Measurements from ENCODE around the gene SRP19. TPM values are rescaled to one million over a fixed set of nuclear protein-coding genes. Genes with fewer than 3 reads are reported as not detected.
A peak's percentile ranks its signal among the peaks of the same experiment; 100 is the strongest.
"Not testable (repeated sequence)": the region's sequence is repeated elsewhere in the genome, so short reads cannot be mapped to it uniquely, and the experiment has no call there.

Gene SRP19
- total RNA-seq, 2 experiments from 2014 or later, result 54.6 to 68.3 TPM

DNA sequence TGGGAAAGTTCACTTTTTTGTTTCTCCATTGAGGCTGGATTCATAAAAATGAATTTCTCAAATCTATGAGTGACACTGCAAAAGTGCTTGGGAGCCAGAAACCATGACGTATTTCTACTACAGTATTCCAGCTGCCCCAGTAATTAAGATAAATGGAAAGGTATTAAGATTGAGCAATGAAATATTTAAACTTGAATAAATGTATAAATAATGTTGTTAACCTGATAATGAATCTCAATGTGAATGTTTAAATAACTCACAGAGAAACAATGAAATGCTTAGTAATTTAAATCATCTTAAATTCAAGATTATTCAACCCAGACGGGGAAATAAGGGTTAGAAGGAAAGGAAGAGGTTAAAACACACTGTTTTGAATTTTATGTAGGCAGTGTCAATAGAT, 11.2 kb upstream of the SRP19 start:
- H3K27ac Mint-ChIP-seq, result no peak overlapping the region
- H3K4me1 Mint-ChIP-seq, result peaks cover 3% of the 10 kb centered on the region
- H3K4me3 Mint-ChIP-seq, result no peak overlapping the region
- no peak for DNase-seq
- POLR2A ChIA-PET, result interaction anchor here (1.0 kb wide), 1 partner anchor 11 kb away, joined by 3 read pairs; the partner anchor contains the start of gene SRP19
- H3K9me3 Mint-ChIP-seq, result peaks cover 2% of the 10 kb centered on the region
- peaks cover 3% of the 10 kb centered on the region for H3K36me3 Mint-ChIP-seq (ENCODE audit: low read depth)
- CTCF ChIA-PET, result no interaction called here
- H3K27me3 Mint-ChIP-seq, result peaks cover 24% of the 10 kb centered on the region

DNA sequence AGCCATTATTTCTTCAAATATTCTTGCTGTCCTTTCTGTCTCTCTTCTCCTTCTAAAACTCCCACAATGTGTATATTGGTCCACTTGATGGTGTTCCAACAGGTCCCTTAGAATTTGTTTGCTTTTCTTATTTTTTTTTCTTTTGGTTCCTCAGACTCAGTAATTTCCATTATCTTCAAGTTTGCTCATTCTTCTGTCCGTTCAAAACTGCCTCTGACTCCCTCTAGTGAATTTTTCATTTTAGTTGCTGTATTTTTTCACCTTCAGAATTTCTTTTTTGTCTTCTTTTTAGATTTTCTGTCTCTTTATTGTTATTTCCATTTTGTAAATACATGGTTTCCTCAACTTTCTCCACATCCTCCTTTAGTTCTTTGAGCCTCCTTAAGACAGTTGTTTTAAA, 6.4 kb upstream of the SRP19 start:
- ChIA-PET CTCF (no interaction called here), POLR2A (no interaction called here)
- Mint-ChIP-seq H3K4me1 (no peaks in the 10 kb centered on the region), H3K27me3 (peaks cover 36% of the 10 kb centered on the region), H3K4me3 (no peak overlapping the region), H3K9me3 (peaks cover 2% of the 10 kb centered on the region), H3K36me3 (ENCODE audit: low read depth) (peaks cover 5% of the 10 kb centered on the region), H3K27ac (no peak overlapping the region)
- no peak for DNase-seq

DNA sequence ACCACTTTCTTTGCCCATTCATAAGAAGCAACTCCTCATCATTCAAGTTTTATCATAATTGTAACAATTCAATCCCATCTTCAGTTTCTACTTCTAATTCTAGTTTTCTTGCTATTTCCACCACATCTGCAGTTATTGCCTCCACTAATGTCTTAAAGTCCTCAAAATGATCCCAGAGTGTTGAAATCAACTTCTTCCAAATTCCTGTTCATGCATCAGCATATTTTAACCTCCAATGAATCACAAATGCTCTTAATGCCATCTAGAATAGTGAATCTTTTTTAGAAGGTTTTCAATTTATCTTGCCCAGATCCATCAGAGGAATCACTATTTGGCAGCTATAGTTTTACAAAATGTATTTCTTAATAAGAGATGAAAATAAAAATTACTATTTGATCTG, 3.2 kb upstream of the SRP19 start:
- Mint-ChIP-seq H3K9me3 (peaks cover 2% of the 10 kb centered on the region), H3K27ac (no peak overlapping the region), H3K4me3 (no peak overlapping the region), H3K27me3 (peaks cover 25% of the 10 kb centered on the region), H3K4me1 (peaks cover 21% of the 10 kb centered on the region), H3K36me3 (ENCODE audit: low read depth) (peaks cover 15% of the 10 kb centered on the region)
- no peak for DNase-seq
- POLR2A ChIA-PET, result no interaction called here
- CTCF ChIA-PET, result no interaction called here

DNA sequence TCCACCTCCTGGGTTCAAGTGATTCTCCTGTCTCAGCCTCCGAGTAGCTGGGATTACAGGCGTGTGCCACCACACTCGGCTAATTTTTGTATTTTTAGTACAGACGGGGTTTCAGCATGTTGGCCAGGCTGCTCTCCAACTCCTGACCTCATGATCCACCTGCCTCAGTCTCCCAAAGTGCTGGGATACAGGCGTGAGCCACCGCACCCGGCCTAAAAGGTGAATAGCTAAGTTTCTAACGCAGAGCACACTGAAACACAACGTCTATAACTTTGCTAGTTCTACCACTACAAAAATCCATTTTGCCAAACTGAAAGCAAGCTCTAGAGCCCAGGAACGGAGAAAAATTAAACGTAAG, 537 bp upstream of the SRP19 start:
- H3K36me3 Mint-ChIP-seq (ENCODE audit: low read depth), result peaks cover 27% of the 10 kb centered on the region
- H3K27me3 Mint-ChIP-seq, DNase-seq, H3K9me3 Mint-ChIP-seq: not testable (repeated sequence)
- peak overlapping the region; percentile 90 for H3K27ac Mint-ChIP-seq
- POLR2A ChIA-PET, result interaction anchor here (0.6 to 2.4 kb wide), 27 partner anchors 9 to 442 kb away, joined by 3 to 26 read pairs (median 5); partner anchors contain the start of genes APC, DCP2, EPB41L4A and REEP5
- peak overlapping the region; percentile 95 for H3K4me3 Mint-ChIP-seq
- CTCF ChIA-PET, result interaction anchor here (0.5 to 4.2 kb wide), 14 partner anchors 12 to 685 kb away, joined by 3 to 29 read pairs (median 3); no protein-coding TSS in a partner anchor
- peaks cover 39% of the 10 kb centered on the region for H3K4me1 Mint-ChIP-seq

DNA sequence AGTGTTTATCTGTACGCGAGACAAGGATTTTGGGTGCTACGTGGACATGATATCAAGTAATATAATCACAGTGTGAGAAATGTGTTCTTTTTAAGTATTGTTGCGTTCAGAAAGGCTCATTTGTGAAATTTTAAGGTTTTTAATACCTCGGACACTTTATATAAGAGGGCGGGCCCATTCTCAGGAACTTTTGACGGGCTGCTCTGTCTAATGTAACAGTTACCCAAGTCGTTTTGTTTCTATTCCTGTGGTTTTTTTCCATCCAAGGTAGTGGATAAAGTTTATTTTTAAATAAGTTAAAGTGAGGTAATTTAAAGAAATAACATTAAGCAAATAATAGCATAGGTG, 525 bp downstream of the SRP19 start:
- peak overlapping the region; percentile 90 for H3K27ac Mint-ChIP-seq
- H3K4me1 Mint-ChIP-seq, result peaks cover 47% of the 10 kb centered on the region
- DNase-seq, result no peak
- ChIA-PET CTCF (interaction anchor here (1.5 to 4.2 kb wide), 3 partner anchors 8 to 13 kb away, joined by 8 to 29 read pairs (median 10); no protein-coding TSS in a partner anchor), POLR2A (interaction anchor here (0.6 to 2.4 kb wide), 16 partner anchors 10 to 154 kb away, joined by 3 to 26 read pairs (median 8); partner anchors contain the start of genes DCP2 and REEP5)
- H3K4me3 Mint-ChIP-seq, result peak overlapping the region; percentile 95
- peaks cover 35% of the 10 kb centered on the region for H3K36me3 Mint-ChIP-seq (ENCODE audit: low read depth)
- H3K9me3 Mint-ChIP-seq, result no peaks in the 10 kb centered on the region
- no peaks in the 10 kb centered on the region for H3K27me3 Mint-ChIP-seq

DNA sequence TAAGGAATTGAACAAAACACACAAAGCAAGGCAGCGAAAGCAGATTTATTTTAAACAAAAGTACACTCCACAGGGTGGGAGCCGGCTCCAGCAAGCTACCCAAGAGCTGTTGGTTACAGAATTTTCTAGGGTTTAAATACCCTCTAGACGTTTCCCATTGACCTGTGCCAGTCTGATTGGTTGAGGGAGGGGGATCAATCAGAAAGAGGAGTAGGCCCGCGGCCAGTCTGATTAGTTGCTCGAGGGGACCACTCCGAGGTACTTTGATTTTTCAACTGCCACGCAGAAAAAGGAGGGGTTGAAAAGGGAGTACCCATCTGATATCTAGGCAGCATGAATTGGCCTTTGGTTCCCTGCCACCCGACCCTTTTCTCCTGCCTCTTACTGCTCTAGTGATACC, 998 bp downstream of the SRP19 start:
- Mint-ChIP-seq H3K36me3 (ENCODE audit: low read depth) (peaks cover 40% of the 10 kb centered on the region), H3K9me3 (no peaks in the 10 kb centered on the region), H3K4me1 (peaks cover 52% of the 10 kb centered on the region), H3K4me3 (peak overlapping the region; percentile 95), H3K27me3 (no peaks in the 10 kb centered on the region), H3K27ac (peak overlapping the region; percentile 90)
- ChIA-PET CTCF (interaction anchor here (1.5 to 4.2 kb wide), 3 partner anchors 8 to 14 kb away, joined by 8 to 29 read pairs (median 10); no protein-coding TSS in a partner anchor), POLR2A (interaction anchor here (0.5 to 2.4 kb wide), 6 partner anchors 14 to 155 kb away, joined by 3 to 26 read pairs (median 8); partner anchors contain the start of gene REEP5)
- DNase-seq, result no peak

DNA sequence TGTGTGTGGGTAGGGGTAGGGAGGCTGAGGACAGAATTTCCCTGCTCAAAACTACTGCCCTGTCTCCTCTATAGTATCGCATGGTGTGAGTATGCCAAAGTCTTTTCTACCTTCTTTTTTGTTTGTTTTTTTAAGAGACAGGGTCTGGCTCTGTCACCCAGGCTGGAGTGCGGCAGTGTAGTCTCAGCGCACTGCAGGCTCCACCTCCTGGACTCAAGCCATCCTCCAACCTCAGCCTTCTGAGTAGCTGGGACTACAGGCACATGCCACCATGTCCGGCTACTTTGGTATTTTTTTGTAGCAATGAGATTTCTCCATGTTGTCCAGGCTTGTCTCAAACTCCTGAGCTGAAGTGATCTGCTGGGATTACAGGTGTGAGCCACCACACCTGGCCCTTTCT, 2.5 kb downstream of the SRP19 start:
- Mint-ChIP-seq H3K27ac (peak overlapping the region; percentile 16), H3K27me3 (no peaks in the 10 kb centered on the region), H3K4me1 (peaks cover 55% of the 10 kb centered on the region), H3K4me3 (no peak overlapping the region), H3K9me3 (no peaks in the 10 kb centered on the region), H3K36me3 (ENCODE audit: low read depth) (peaks cover 53% of the 10 kb centered on the region)
- ChIA-PET POLR2A (interaction anchor here (1.3 to 1.7 kb wide), 3 partner anchors 13 to 113 kb away, joined by 3 to 4 read pairs (median 3); partner anchors contain the start of genes DCP2 and REEP5), CTCF (interaction anchor here (1.1 kb wide), 2 partner anchors 57 to 98 kb away, joined by 3 to 4 read pairs; no protein-coding TSS in a partner anchor)
- no peak for DNase-seq

DNA sequence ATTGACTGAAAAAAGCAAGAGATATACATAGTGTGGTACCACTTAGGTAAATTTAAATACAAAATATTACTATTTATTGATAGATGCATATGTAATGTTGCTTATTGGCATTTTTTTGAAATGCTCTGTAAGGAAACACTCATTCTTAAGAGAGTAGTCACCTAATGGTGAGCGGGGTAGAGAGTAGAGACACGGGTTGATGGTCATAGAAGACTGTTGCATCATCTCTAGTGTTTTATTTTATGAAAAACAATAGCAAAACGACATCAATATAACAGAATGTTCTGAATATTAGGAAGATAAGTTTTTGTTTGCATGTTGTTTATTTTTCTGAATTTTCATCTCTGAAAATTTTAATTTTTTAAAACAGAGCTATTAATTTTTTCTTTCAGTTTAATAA, 4.0 kb downstream of the SRP19 start:
- no peak for DNase-seq
- CTCF ChIA-PET, result interaction anchor here (0.6 to 1.2 kb wide), 3 partner anchors 17 to 105 kb away, joined by 3 to 5 read pairs (median 4); no protein-coding TSS in a partner anchor
- Mint-ChIP-seq H3K9me3 (no peaks in the 10 kb centered on the region), H3K27me3 (no peaks in the 10 kb centered on the region), H3K4me3 (no peak overlapping the region), H3K36me3 (ENCODE audit: low read depth) (peaks cover 66% of the 10 kb centered on the region), H3K4me1 (peaks cover 69% of the 10 kb centered on the region), H3K27ac (no peak overlapping the region)
- POLR2A ChIA-PET, result interaction anchor here (0.8 kb wide), 1 partner anchor 13 kb away, joined by 3 read pairs; no protein-coding TSS in a partner anchor

DNA sequence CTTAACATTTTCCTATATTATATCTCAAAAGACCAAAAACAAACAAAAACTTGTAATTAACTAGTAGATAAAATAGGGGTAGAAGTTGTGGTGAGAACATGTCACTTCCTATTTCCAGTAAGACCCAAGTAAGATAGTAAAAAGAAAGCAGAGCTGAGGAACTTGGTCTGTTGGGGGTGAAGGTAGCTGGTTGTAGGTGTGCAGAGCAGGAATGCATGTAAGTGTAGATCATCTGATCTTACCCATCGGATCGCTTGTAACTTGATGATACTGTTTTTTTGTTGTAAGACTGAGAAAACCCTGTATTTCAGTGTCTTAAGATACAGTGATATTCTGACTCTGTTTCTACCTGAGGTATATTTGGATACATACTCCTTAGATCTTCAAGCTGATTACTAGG, 5.7 kb downstream of the SRP19 start:
- H3K27ac Mint-ChIP-seq, result peak overlapping the region; percentile 72
- DNase-seq, result no peak
- no peak overlapping the region for H3K4me3 Mint-ChIP-seq
- H3K36me3 Mint-ChIP-seq (ENCODE audit: low read depth), result peaks cover 72% of the 10 kb centered on the region
- ChIA-PET POLR2A (interaction anchor here (0.8 to 2.3 kb wide), 7 partner anchors 11 to 448 kb away, joined by 3 to 11 read pairs (median 3); partner anchors contain the start of gene DCP2), CTCF (interaction anchor here (1.4 to 2.4 kb wide), 2 partner anchors 18 to 55 kb away, joined by 4 to 9 read pairs; partner anchors contain the start of gene REEP5)
- peaks cover 69% of the 10 kb centered on the region for H3K4me1 Mint-ChIP-seq
- H3K27me3 Mint-ChIP-seq, result no peaks in the 10 kb centered on the region
- H3K9me3 Mint-ChIP-seq, result no peaks in the 10 kb centered on the region

DNA sequence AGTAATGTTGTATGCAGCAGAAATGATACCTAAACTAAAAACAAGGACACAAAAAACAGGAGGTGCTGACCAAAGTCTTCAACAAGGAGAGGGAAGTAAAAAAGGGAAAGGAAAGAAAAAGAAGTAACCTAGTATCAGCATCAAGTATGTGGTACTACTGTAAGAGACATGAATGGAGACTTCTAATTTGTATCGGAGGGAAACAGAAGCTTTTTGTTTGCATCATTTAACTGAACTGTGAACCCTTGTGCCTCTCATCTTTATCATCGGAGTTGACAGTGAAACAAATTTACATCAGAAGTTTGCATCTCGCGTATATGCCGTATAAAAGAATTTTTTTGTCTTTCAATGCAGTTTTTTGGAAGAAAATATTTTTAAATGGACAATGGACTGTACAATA, 6.3 kb downstream of the SRP19 start:
- Mint-ChIP-seq H3K36me3 (ENCODE audit: low read depth) (peaks cover 72% of the 10 kb centered on the region), H3K27me3 (no peaks in the 10 kb centered on the region), H3K27ac (peak overlapping the region; percentile 72), H3K4me3 (no peak overlapping the region), H3K4me1 (peaks cover 64% of the 10 kb centered on the region), H3K9me3 (no peaks in the 10 kb centered on the region)
- POLR2A ChIA-PET, result interaction anchor here (0.8 to 2.3 kb wide), 7 partner anchors 10 to 449 kb away, joined by 3 to 11 read pairs (median 3); partner anchors contain the start of gene DCP2
- CTCF ChIA-PET, result interaction anchor here (2.4 kb wide), 1 partner anchor 19 kb away, joined by 9 read pairs; no protein-coding TSS in a partner anchor
- no peak for DNase-seq

DNA sequence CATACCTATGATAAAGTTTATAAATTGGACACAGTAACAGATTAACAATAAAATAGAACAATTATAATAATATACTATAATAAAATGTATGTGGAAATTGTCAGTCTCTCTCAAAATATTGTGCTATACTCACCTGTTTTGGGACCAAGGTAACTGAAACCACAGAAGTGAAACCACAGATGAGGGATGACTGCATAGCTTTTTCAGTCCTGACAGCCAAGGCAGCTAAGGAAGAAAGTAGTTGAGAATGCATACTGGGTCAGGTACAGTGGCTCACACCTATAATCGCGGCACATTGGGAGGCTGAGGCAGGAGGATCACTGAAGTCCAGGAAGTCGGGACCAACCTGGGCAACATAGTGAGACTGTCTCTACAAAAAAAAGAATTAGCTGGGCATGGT, 8.9 kb downstream of the SRP19 start:
- ChIA-PET CTCF (interaction anchor here (1.1 to 1.2 kb wide), 2 partner anchors 8 to 96 kb away, joined by 3 to 8 read pairs; partner anchors contain the start of gene SRP19), POLR2A (interaction anchor here (1.0 to 2.3 kb wide), 5 partner anchors 9 to 106 kb away, joined by 3 to 10 read pairs (median 5); partner anchors contain the start of genes DCP2 and REEP5)
- no peak overlapping the region for H3K4me3 Mint-ChIP-seq
- no peak for DNase-seq
- H3K27me3 Mint-ChIP-seq, result no peaks in the 10 kb centered on the region
- peaks cover 64% of the 10 kb centered on the region for H3K4me1 Mint-ChIP-seq
- H3K36me3 Mint-ChIP-seq (ENCODE audit: low read depth), result peaks cover 73% of the 10 kb centered on the region
- H3K27ac Mint-ChIP-seq, result peak overlapping the region; percentile 68
- no peaks in the 10 kb centered on the region for H3K9me3 Mint-ChIP-seq

DNA sequence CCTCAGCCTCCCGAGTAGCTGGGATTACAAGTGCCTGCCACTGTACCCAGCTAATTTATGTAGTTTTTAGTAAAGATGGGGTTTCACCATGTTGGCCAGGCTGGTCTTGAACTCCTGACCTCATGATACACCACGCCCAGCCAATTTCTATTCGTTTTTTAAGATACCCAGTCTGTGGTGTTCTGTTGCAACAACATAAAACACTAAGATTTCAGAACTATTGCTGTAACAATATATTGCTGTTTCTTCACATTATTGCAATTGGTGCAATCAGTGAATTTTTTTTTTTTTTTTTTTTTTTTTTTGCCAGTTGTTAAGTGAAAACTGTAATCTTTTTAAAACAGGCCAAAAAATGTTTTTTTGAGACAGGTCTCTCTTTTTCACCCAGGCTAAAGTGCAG, 9.9 kb downstream of the SRP19 start:
- H3K4me3 Mint-ChIP-seq, result no peak overlapping the region
- H3K9me3 Mint-ChIP-seq, result no peaks in the 10 kb centered on the region
- H3K27ac Mint-ChIP-seq, result no peak overlapping the region
- H3K27me3 Mint-ChIP-seq, result no peaks in the 10 kb centered on the region
- POLR2A ChIA-PET, result interaction anchor here (1.4 to 2.3 kb wide), 2 partner anchors 8 to 10 kb away, joined by 5 to 10 read pairs; no protein-coding TSS in a partner anchor
- CTCF ChIA-PET, result no interaction called here
- no peak for DNase-seq
- peaks cover 75% of the 10 kb centered on the region for H3K36me3 Mint-ChIP-seq (ENCODE audit: low read depth)
- H3K4me1 Mint-ChIP-seq, result peaks cover 61% of the 10 kb centered on the region

DNA sequence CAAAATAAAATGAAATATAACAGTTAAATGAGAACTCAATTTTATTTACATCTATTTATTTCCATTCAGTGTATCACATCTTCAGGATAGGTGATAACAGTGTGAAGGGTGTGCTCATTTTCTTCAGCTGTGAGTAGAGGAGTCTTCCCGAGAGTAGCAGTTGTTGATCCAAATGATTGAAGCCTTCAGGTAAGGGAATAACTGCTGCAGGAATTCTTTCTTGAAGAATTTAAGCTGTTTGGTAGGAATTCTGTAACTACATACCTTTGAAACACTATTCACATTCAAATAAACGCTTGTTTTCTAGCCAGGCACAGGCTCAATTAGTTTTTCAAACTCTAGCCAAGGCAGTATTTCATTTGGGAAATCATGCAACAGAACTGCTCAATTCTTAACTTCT, 15.3 kb downstream of the SRP19 start:
- H3K4me3 Mint-ChIP-seq, result no peak overlapping the region
- H3K27ac Mint-ChIP-seq, result no peak overlapping the region
- H3K9me3 Mint-ChIP-seq, result no peaks in the 10 kb centered on the region
- CTCF ChIA-PET, result no interaction called here
- peaks cover 61% of the 10 kb centered on the region for H3K4me1 Mint-ChIP-seq
- no peaks in the 10 kb centered on the region for H3K27me3 Mint-ChIP-seq
- H3K36me3 Mint-ChIP-seq (ENCODE audit: low read depth), result peaks cover 64% of the 10 kb centered on the region
- POLR2A ChIA-PET, result interaction anchor here (1.2 to 3.3 kb wide), 3 partner anchors 9 to 46 kb away, joined by 3 to 19 read pairs (median 11); partner anchors contain the start of gene REEP5
- DNase-seq, result no peak
